GM19023 (cell line): ENCODE data around the gene ZDHHC14.
"Not testable (repeated sequence)": the region's sequence is repeated elsewhere in the genome, so short reads cannot be mapped to it uniquely, and the experiment has no call there.

Source experiments
- ATAC-seq: cut with Tn5 transposase; IDR thresholded peaks from one replicate; pipeline ENCODE4 v1.9.1; 2021; ENCODE audit warnings: mild to moderate bottlenecking, moderate library complexity; ENCODE audit not compliant: unreplicated experiment

The ZDHHC14 gene

DNA sequence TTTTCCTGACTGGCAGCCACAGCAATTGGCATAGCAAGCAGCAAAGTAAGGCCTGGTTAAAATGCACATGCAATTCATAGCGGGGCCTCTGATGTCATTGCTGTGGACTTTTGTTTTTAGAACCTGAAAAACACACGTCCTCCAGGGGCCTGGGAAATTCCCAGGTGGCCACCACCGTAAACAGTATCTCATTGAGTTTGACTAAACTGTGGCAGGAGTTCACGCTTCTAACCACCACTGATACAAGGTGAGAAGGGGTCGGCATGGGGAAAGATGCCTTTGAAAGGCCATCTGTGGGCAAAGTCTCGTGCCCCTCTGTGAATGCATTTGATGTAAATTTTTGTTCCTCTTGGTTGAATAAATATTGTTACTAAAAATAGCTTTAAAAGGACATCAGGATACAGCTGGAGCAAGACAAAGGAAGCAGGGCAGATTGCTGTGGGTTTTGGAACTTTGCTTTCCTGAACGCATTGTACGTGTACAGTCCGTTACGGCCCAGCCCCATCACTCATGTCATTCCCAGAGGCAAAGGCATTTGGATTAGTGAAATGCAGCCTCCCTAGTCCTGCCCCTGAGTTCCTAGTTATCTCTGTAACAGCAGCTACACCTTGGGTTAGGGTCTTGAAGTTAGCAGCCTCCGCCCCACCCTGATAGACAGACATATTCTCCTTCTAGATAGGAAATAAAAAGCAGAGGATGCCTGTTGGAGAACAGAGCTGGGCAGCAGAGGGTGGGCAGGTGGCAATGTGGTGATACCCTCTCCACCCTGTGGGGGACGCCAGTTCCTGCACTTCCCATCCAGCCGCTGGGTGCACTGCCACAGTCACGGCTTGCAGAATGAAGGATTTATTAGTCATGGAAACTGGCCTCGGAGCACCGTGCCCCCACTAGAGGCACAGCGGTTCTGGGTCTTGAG, 80.3 kb downstream of the ZDHHC14 start:
- peak; percentile 59 for ATAC-seq

DNA sequence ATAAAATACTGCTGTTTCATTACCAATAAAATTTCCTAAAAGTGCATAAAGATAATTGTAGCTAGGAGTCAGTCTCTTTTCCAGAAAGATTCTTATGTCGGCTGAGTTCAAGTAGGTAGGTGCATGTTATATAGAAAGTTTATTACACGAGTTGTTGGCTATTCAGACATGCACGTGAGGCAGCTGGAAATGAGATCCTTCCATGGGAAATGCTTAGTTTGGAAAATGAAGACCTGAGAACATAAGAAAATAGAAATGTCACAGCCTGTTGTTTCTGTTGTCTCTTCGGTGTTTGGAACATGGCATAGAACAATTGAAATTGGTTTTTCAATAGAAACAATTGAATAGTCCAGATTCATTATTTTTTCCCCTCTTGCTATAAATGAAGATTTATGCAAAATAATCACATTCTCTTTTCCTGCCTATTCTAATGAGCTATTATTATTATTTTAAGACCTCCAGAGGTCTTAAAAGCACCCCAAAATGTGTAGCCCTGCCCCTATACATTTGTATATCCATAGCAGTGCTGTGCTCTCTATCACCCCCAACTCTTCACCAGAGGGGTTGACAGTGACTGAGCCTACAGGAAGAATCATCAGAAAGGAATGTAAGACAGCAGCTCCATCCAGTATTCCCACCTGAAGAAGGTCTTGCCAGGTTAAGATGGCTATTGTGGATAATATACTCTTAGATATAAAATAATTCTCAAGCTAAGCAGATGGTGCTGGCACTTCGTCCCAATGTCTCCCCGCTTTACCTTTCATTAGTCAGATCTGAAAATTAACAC, 82.2 kb downstream of the ZDHHC14 start:
- ATAC-seq = no peak

DNA sequence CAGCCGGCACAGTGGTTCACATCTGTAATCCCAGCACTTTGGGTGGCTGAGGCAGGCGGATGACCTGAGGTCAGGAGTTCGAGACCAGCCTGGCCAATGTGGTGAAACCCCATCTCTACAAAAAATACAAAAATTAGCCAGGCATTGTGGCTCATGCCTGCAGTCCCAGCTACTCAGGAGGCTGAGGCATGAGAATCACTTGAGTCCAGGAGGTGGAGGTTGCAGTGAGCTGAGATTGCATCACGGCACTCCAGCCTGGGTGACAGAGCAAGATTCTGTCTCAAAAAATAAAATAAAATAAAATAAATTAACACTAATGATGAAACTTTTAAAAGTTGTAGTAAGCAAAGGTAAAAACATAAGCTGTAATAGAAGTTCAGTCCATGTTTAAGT, 82.7 kb downstream of the ZDHHC14 start:
- ATAC-seq = not testable (repeated sequence)

DNA sequence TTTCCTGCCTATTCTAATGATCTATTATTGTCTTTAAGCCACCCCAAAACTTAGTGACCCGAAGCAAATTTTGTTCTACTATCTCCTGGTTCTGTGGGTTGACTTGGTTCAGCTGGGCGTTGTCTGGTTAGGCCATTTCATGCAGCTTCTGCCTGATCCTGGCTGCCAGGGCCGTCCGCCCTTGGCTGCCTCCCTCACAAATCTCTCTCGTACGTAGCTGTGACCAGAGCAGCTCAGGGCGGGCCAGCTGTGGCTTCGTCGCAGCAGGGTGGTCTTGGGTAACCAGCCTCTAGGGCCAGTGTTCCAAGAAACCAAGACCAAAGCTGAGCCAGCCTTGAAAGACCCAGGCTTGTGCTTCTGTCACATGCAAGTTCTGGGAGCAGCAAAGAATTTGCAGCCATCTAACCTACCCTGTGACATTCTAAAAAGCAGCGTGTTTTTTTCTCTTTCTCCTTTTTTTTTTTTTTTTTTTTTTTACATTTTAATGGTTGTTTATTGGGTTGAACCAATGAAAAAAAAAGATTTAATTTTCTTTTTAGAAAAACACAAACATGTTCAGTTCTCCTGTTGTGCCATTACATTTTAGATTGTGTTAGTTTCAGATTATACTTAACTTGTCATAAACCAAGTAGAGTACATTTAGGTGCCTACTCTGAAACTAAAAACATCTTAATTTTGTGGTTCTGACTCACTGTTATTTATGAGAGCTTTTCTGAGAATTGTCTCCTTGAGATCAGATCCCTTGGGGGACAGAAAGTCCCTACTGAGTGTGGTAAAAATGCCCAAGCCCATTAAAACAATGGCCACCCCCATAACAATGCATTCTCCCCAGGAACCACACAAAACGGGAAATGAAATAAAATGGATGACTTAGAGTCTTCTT, 83.9 kb downstream of the ZDHHC14 start:
- no peak for ATAC-seq

DNA sequence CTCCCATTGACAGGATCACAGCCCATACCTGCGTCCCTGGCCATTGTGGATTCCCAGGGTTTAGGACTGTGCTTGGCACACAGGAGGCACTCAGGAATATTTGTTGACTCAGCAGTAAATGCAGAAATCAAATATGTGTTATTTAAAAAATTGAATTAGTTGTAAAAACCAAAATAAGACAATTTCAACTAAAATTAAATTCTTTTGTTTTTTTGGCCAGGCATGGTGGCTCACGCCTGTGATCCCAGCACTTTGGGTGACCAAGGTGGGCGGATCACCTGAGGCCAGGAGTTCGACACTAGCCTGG, 85.3 kb downstream of the ZDHHC14 start:
- no peak for ATAC-seq

DNA sequence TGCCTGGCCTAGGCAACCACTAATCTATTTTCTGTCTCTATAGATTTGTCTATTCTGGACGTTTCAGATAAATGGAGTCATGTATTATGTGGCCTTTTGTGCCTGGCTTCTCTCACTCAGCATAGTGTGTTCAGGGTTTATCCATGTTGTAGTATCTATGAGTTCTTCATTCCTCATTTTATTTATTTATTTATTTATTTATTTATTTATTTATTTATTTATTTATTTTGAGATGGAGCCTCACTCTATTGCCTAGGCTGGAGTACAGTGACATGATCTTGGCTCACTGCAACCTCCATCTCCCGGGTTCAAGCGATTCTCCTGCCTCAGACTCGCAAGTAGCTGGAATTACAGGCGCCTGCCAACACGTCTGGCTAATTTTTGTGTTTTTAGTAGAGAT, 86.3 kb downstream of the ZDHHC14 start:
- ATAC-seq = not testable (repeated sequence)

DNA sequence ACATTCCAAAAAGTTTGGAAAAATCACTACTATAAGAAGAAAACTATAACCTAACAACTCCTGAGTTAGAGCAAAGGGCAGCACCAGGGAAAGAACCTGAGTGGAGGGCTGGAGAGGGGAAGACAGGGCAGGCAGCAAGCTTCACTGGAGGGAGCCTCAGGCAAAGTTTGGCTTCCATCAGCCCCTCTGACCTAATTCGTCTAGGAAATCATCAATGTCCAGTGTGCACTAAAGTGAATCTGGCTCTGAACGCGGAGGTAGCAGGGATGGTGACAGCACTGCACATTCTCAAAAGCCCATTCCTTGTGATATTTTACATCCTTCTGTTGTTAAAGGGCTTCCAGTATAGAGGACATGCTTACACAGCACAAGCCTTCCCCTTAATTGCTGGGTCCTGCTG, 87.1 kb downstream of the ZDHHC14 start:
- ATAC-seq = no peak

DNA sequence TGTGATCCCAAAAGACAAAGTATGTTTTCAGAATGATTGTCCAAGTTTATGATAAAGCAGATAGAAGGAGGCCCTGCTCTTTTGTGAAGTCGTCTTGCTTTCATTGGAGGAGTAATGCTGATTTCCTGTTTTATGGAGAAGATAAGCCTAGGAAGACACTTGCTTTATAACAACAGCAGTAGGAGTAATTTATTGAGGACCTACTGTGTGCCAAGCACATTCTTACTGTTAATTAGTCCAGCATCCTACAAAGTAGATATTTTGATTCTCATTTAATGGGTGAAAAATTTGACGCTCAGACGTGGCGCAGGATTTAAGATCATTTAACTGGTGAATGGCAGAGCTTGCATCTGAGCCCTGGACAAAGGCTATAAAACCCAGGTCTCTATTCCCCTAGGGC, 87.6 kb downstream of the ZDHHC14 start:
- ATAC-seq = no peak

DNA sequence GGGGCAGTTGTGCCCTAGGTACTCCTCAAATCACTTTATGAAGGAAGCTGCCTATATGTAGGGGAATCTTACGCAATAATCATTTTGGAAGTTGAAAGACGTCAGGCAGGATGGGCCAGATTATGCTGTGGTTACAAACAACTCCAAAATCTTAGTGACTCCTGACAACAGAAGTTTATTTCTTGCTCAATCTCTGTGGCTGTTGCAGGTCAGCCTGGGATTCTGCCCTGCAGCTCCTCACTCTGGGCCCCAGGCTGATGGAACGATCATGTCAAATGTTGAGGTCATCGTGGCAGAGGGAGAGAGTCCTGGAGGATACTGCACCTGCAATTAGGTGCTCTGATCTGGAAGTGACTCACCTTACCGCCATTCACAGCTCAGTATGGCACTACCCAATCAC, 88.4 kb downstream of the ZDHHC14 start:
- ATAC-seq = no peak

DNA sequence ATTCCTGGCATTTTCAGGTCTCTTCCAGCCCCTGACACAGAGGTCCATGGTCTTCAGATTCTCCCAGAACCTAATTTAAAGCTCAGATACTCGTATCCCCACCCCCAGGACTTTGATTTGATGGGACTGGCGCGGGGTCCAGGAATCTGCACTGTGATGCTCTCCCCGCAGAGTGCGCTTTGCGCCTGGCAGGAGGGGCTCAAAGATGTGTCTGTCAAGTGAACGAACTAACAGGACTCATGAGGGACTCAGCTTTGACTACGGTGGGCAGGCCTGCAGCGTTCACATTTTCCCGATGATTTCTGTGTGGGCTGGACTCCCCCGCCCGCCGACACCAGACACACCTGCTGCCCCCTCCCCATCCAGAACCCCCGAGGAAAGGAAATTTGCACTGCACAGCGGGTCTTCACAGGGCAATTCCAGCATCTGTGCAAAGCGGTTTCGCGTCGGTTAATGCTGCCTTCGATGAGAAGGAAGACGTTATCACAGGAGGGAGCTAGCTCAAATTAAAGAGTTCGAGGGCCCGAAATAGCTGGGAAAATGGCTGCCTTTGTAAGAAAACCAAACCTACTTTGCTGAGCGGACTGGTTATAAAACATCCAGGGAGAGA, 90.2 kb downstream of the ZDHHC14 start:
- ATAC-seq = no peak

DNA sequence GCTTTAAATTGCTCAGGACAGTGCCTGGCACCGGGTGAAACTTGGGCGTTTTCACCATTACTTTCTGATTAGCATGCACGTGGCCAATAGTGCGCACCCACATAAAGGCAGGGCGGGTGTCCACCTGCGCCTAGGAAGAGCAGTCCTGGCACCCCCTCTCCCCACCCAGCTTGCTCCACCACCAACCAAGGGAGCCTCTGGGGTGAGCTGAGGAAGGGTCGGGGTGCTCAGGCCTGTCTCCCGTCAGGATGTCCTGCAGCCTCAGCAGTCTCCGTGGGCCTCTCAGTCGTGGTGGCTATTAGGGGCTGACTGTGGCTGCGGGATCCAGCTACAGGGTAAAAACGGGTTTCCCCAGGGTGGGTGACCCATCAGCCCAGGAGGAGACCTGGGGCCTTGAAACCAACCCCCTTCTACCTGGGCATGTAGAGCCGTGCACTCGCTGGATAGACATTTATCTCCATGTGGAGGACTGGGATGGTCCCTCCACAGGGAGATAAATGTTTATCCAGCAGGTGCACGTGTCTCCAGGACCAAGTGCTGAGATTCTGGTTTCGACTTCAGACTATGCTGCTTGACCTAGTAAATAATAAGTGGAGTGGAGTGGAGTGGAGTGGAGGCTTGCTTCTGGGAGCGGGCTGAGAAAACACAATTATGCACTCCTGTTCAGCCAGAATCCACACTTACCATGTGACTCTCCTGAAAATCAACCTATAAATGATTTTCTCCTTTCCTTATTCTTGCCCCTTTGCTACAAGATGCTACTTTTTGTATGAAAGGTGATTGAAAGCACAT, 91.1 kb downstream of the ZDHHC14 start:
- no peak for ATAC-seq

DNA sequence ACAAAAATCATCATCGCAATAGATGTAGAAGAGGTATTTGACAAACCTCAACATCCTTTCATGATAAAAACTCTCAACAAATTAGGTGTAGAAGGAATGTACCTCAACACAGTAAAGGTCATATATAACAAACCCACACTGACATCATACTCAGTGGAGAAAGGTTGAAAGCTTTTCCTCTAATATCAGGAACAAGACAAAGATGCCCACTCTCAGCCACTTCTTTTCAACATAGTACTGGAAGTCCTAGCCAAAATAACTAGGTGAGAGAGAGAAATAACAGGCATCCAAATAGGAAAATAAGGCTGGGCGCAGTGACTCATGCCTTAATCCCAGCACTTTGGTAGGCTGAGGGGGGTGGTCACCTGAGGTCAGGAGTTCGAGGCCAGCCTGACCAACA, 95.8 kb downstream of the ZDHHC14 start:
- no peak for ATAC-seq

DNA sequence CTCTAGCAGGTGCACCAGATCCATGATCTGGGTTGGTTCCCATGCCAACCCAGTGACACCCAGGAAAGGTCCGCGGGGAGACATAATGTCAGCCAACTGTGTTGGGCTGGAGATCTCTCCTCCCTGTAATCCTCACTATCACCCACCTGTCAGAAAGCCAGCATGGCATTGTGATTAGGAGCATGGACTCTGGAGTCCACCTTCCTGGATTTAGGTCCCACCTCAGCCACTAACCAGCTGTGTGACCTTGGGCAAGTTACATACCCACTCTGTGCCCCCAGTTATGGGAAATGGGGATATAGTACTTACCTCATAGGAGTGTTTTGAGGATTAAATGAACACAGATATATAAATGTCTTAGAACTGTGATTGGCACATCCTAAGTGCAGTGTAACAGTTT, 97.9 kb downstream of the ZDHHC14 start:
- no peak for ATAC-seq

DNA sequence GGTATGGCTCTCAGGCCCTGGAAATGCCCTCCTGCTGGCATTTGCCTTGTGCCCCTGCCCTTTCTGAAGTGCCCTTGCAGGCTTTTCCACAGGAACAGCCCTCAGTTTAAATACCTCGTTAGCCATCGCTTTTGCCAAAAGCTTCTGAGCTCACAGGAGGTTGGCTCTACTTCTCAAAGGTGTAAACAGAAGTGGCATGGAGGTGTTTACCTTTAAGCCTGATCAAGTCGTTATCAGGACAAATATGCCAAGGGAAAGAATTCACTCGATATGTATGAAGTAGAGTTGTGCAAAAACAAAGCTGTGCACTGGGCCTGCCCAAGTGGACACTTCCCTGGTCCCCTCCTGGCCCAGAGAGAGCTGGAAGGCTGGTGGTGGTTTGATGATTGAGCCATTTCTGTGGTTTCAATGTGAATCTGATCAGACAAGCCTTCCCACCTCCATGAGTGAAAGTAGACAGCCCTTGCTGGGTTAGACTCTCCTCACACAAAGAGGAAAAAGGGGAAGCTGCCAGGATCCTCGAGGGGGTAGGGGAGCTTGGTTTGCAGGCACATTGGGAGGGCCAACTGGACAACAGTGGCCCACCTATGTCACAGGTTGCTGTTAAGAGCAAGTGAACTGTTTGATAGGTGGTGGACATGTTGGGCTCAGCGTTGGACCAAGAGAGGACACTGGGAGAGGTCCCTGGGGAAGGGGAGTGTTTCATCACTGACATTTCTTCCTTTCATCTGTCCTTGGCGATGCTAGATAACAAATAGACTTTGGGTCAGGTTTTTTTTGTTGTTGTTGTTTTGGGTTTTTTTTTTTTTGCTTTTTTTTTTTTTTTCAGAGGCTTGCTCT, 98.7 kb downstream of the ZDHHC14 start:
- ATAC-seq = no peak

DNA sequence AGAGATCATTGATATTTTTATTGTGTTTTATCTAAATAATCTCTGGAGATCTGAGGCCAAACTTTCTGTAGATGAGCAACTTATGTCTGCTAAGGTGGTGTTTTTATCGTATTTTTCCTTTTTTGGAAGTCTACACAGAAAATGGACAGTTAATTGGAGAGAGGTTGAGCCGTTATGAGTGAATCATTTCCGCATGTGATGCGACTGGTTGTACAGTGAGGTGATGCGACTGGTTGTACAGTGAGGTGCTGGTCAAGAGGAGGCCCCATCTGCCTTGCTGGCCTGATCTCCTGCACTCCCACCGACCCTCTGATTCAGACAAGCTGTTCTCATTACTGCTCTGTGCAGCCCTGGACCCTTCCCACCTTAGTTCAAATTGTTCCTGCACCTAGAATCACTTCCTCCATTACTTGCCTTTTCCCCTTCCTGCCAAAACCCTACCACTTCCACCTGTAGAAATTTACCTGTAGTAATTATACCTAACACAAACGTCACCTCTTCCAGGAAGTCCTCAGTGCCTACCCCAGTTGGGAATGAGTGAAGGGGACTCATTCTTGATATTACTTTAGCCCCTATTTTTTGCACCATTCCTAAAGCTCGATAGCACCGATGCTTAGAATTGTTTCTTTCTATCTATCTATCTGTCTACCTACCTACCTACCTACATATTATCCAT, 100.3 kb downstream of the ZDHHC14 start:
- ATAC-seq = no peak

DNA sequence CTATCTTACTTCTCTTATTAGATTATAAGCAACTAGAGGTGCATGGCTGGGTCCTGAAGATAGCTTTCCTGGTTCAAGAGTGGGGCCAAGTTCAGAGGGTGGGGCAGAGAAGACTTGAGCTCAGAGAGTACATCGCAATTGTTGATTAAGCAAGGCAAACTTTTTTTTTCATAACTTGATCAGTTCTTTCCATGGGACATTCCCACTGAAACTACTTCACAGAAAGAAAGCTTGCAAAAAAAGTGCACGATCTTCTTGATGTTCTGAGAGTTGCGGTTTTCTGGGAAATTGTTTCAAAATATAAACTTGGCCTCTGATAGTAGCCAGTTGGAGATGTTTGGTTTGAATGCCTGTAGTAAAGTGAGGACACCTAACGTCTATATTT, 100.9 kb downstream of the ZDHHC14 start:
- no peak for ATAC-seq

DNA sequence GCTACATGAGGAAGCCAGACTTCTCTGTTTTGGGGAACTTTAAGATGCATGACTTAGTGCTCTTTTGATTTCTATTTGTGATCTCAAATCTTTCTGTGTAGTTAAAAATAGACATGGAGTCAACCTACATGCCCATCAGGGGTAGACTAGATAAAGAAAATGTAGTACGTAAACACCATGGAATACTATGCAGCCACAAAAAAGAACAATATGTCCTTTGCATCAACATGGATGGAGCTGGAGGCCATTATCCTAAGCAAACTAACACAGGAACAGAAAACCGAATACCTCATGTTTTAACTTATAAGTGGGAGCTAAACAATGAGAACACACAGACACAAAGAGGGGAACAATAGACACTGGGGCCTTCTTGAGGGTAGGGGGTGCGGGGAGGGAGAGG, 102.8 kb downstream of the ZDHHC14 start:
- ATAC-seq = no peak

DNA sequence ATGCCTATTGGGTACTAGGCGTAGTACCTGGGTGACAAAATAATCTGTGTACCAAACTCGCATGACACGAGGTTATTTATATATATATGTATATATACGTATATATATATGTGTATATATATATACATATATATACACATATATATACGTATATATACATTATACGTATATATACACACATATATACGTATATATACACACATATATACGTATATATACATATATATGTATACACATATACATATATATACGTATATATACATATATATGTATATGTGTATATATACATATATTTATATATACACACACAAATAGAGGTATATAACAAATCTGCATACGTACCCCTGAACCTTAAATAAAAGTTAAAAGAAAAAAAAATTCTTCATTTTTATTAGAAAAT, 103.2 kb downstream of the ZDHHC14 start:
- ATAC-seq = no peak

DNA sequence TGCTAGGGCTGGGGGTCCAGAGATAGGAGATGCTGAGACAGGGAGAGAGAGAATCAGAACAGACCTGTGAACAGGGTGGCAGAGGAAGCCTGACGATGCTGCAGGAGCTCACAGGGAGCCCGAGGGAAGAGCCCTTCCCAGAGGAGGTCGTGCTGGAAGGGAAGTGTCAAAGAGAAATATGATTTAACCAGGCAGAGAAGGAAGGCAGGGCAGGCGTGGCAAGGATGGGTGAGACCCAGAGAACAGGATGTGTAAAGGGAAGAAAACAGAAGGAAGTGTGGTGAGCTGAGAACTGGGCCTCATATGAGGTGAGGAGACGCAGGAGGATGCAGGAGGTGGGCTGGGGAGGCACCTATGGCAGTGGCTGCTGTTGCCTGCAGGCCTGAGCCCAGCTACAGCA, 105.6 kb downstream of the ZDHHC14 start:
- ATAC-seq = no peak
